GM12872 (cell line): Measurements from ENCODE around the gene RNF2.

ENCODE experiments used
- CTCF ChIP-seq: IDR thresholded peaks from 3 replicates; pipeline ENCODE4 v1.5.1; 2011; ENCODE audit warnings: low read depth, mild to moderate bottlenecking, low read length, moderate library complexity; ENCODE audit not compliant: insufficient read depth

Gene RNF2

GRCh38 chr1:185137896-185138545 is 92.7 kb downstream of the RNF2 start:
- no peak for TF ChIP-seq CTCF

GRCh38 chr1:185139246-185139645 is 93.9 kb downstream of the RNF2 start:
- TF ChIP-seq CTCF, result no peak

- no peak for TF ChIP-seq CTCF
These were observed 98.9 kb downstream of the RNF2 start for GRCh38 chr1:185144233-185144632.

GRCh38 chr1:185151215-185151614 is 105.9 kb downstream of the RNF2 start:
- no peak for TF ChIP-seq CTCF
